Activated effector memory CD4-positive, alpha-beta T cell treated with Interleukin-2 at 50 U/mL for 16 hours (primary cell): ENCODE measurements around the gene NHERF2.
"Not testable (repeated sequence)": the region's sequence is repeated elsewhere in the genome, so short reads cannot be mapped to it uniquely, and the experiment has no call there.

Experiments
- DNase-seq: peaks from one replicate; pipeline ENCODE4 v3.0.0-alpha.2; 2020

Gene NHERF2

DNA sequence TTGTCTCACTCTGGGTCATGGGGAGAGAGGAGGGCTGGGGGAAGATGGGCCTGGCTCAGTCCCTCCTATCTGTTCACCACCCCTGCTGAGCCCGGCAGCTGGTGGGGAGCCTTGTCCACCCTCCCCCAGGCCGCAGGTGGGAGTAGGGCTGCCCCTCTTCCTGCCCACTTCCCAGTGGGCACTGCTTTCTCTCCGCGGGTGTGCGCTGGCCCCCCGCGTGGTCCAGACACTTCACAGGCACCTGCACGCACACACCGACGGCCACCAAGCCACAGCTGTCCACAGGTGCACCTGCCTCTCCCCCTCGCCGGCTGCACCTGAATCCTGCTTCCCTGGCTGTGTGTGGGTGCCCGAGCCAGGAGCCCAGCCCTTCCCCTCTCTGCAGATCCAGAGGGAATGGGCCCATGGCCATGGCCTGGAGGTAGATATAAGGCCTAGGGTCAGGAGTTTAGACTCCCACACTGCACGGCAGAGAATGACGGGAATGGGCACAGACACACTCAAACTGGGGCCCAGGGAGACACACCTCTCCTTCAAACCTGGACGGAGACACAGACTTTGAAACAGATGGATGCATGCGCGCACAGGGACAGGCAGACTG lies 2.0 kb downstream of the NHERF2 start:
- DNase-seq = no peak

DNA sequence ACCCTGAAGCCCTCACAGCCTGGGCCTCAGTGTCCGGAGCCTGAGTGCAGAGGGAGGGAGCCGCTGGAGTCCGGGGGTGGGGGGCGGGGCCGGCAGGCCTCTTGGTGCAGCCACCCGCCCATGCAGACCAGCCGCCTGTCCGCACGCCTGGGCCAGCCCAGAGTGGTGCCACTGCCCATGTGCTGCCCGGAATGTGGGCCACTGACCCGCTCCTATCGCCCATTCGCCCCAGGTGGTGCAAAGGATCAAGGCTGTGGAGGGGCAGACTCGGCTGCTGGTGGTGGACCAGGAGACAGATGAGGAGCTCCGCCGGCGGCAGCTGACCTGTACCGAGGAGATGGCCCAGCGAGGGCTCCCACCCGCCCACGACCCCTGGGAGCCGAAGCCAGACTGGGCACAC lies 2.6 kb downstream of the NHERF2 start:
- DNase-seq = no peak

- no peak for DNase-seq
Measured at GRCh38 chr16:2030036-2030435, 3.3 kb downstream of the NHERF2 start.

- no peak for DNase-seq
Measured at GRCh38 chr16:2031081-2031577, 4.4 kb downstream of the NHERF2 start.

- DNase-seq = no peak
Measured at GRCh38 chr16:2032285-2033056, 5.8 kb downstream of the NHERF2 start.

- no peak for DNase-seq
Measured at GRCh38 chr16:2033057-2033908, 6.6 kb downstream of the NHERF2 start.

DNA sequence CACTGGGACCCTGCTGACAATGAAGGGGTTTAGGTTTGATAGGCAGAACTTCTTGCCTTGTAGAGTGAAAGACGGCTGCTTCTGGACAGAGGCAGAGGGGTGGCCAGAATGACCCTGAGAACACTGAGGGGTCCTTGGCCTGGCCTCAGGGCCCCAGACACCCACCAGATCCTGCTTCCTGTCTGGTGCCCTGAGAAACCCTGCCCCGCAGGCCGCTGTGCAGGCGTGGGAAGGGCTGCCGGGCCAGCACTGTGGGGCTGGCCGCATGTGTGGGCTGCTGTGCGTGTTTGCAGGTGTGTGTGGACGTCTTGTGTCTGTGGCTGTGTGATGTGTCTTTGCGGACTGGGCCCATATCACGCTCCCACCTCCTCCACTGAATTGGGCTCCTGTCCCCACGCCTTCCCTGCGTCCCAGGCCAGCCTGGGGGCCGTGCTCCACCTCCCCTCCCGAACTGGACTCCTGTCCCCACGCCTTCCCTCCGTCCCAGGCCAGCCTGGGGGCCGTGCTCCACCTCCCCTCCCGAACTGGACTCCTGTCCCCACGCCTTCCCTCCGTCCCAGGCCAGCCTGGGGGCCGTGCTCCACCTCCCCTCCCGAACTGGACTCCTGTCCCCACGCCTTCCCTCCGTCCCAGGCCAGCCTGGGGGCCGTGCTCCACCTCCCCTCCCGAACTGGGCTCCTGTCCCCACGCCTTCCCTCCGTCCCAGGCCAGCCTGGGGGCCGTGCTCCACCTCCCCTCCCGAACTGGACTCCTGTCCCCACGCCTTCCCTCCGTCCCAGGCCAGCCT lies 7.4 kb downstream of the NHERF2 start:
- DNase-seq = not testable (repeated sequence)

DNA sequence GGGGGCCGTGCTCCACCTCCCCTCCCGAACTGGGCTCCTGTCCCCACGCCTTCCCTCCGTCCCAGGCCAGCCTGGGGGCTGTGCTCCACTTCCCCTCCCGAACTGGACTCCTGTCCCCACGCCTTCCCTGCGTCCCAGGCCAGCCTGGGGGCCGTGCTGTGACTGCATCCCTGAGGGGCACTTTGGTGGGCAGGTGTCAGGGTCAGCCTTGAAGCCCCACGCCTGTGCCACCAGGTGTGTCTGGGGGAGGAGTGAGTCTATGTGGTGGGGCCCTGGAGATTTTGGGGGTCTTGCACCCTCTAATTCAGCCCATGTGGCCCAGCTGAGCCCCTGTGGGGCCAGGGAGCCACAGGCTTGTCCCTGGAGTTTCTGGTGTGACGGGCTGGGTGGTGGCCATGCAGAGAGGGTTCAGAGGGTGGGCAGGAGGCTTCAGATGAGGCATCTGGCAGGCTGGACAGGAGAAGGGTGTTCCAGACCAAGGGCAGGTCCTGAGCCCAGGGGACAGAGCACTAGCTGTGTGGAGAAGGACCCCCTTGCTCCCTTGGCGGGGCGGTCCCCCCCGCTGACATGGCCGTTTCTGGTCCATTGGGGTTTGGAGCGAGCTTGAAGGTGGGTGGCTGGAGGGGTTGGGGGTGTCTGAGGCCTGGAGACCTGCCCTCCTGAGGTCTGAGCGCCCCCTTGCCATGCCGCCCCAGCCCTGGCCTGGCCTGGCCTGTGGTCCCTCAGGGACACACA lies 8.2 kb downstream of the NHERF2 start:
- no peak for DNase-seq

- no peak for DNase-seq
Measured at GRCh38 chr16:2035431-2036199, 8.9 kb downstream of the NHERF2 start.

GRCh38 chr16:2036200-2036966 lies 9.7 kb downstream of the NHERF2 start:
- DNase-seq = no peak

- no peak for DNase-seq
Measured at GRCh38 chr16:2037115-2037514, 10.4 kb downstream of the NHERF2 start.

DNA sequence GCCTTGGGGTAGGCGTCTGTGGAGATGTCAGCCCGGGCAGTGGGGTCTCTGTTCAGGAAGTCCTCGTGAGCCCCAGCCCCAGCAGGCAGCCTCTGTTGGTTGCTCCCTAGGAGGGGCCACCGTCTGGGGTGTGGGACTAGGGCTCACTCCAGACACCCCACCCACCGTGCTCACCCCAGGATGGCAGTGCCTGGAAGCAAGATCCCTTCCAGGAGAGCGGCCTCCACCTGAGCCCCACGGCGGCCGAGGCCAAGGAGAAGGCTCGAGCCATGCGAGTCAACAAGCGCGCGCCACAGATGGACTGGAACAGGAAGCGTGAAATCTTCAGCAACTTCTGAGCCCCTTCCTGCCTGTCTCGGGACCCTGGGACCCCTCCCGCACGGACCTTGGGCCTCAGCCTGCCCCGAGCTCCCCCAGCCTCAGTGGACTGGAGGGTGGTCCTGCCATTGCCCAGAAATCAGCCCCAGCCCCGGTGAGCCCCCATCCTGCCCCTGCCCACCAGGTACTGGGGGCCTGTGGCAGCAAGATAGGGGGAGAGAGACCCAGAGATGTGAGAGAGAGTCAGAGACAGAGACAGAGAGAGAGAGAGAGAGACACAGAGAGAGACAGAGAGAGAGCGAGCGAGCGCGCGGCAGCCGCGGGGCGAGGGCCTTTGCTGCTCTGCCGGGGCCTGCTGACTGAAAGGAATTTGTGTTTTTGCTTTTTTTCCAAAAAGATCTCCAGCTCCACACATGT lies 11.1 kb downstream of the NHERF2 start:
- DNase-seq = no peak

DNA sequence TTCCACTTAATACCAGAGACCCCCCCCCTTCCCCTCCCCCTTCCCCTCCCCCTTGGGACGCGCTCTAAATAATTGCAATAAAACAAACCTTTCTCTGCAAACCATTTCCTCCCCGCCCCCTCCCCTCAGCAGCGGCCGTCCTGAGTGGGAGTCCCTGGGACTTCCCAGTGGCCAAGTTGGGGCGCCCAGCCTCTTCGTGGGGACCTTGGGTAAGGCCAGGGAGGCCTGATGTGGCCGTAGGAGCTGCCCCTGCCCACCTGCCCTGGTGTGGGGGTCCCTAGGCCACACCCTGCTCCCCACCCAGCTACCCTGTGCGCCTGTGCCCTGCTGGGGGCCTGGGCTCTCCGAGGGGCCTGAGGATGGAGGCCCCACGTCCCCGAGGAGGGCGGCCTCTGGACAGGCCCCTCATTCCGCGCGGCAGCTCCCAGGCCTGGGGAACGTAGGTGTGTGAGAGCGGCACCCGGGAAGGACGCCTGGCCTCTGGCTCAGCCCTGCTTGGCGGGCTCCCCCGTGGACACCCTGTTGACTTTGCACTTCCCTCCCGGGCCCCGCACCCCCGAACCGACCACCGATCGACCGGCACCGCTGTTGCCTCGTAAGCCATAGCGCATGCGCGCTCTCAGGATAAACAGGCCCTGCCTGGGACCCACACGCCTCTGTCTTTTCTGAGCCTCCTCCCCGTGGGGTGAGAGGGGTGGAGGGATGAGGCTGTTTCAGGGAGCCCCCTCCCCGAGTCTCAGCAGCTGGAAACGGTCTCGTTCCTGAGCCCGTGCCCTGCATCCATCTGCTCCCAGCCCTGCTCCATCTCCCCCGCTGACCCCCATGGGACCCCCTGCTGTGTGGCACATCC lies 11.9 kb downstream of the NHERF2 start:
- no peak for DNase-seq

- no peak for DNase-seq
Measured at GRCh38 chr16:2039274-2040031, 12.8 kb downstream of the NHERF2 start.

- DNase-seq = no peak
Measured at GRCh38 chr16:2040041-2040786, 13.5 kb downstream of the NHERF2 start.

DNA sequence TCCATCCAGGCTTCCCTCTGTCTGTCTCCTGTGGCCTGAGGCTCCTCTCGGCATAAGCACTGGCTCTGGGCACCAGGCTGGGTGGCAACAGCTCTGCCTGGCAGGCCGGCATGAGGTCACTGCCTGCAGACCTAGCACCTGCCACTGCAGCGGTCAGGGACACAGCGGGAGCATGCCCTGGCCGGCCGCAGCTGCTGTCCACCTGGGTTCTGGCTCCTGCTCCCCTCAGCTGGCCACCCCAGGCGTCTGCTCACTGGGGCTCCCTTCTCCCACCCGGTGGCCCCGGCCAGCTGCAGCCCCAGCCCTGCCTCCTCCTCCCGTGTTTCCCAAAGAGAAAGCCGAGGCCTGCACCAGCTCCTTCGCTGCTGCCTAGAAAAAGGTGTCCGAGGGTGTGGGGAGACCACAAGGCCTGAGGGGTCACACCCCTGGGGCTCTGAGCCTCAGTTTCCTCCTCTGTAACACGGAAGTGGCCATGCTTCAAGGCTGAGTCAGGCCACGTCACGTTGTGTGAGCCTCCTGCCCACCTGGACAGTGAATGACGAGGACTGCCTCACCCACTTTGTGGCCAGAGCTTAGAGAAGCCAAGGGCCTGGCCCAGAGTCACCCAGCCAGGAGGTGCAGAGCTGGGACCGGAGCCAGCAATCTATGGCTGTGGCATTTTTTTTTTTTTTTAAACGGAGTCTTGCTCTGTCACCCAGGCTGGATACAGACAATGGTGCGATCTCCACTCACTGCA lies 14.3 kb downstream of the NHERF2 start:
- DNase-seq = no peak
